Smooth muscle cell (in vitro differentiated cells): ENCODE data around the gene UBE2O. TPM values are rescaled to one million over a fixed set of nuclear protein-coding genes. Genes with fewer than 3 reads are reported as not detected.

ENCODE experiments used
- DNase-seq: peaks from one replicate; lab custom pipeline; 2025; ENCODE audit not compliant: unreplicated experiment; lab: John Stamatoyannopoulos, UW
- H2AFZ ChIP-seq: fragments of 200-600 bp; sonication (generic); 2 replicates; pipeline ENCODE4 v1.6.0; 2016; ENCODE audit warnings: antibody characterized with exemption, low read depth, mild to moderate bottlenecking
- H3F3A ChIP-seq: fragments of 200-600 bp; sonication (generic); 2 replicates; pipeline ENCODE4 v1.6.0; 2017; ENCODE audit warnings: antibody characterized with exemption, low read depth
- H3K27ac ChIP-seq: fragments of 200-600 bp; sonication (generic); 2 replicates; pipeline ENCODE4 v1.5.1; 2016; ENCODE audit warnings: low read depth, mild to moderate bottlenecking
- H3K27me3 ChIP-seq: fragments of 200-600 bp; sonication (generic); 2 replicates; pipeline ENCODE4 v1.6.1; 2016; ENCODE audit warnings: low read depth, mild to moderate bottlenecking
- H3K36me3 ChIP-seq: fragments of 200-600 bp; sonication (generic); 2 replicates; pipeline ENCODE4 v1.5.1; 2016; ENCODE audit warnings: low read depth
- H3K4me1 ChIP-seq: fragments of 200-600 bp; sonication (generic); 2 replicates; pipeline ENCODE4 v1.5.1; 2016; ENCODE audit warnings: low read depth
- H3K4me2 ChIP-seq: fragments of 200-600 bp; sonication (generic); 2 replicates; pipeline ENCODE4 v1.6.0; 2016; ENCODE audit warnings: mild to moderate bottlenecking
- H3K4me3 ChIP-seq: fragments of 200-600 bp; sonication (generic); 2 replicates; pipeline ENCODE4 v1.5.1; 2016; ENCODE audit warnings: mild to moderate bottlenecking
- H3K79me2 ChIP-seq: fragments of 200-600 bp; sonication (generic); 2 replicates; pipeline ENCODE4 v1.6.0; 2016; ENCODE audit warnings: low read depth, mild to moderate bottlenecking
- H3K9ac ChIP-seq: fragments of 200-600 bp; sonication (generic); 2 replicates; pipeline ENCODE4 v1.6.0; 2016; ENCODE audit warnings: low read depth
- H3K9me3 ChIP-seq: fragments of 200-600 bp; sonication (generic); replicated peaks from 2 replicates; pipeline ENCODE4 v1.5.1; 2016; ENCODE audit warnings: low read depth
- H4K20me1 ChIP-seq: fragments of 200-600 bp; sonication (generic); 2 replicates; pipeline ENCODE4 v1.6.0; 2016; ENCODE audit warnings: low read depth
- WGBS: methylation state at CpG from one replicate; pipeline ENCODE4 v1.1.7; 2016; ENCODE audit warnings: low lambda C conversion rate; 5-methylcytosine and 5-hydroxymethylcytosine counted together
- polyA plus RNA-seq: library from polyadenylated mRNA; unstranded; fragments of >200 nt; fragmentation: Nextera tagmentation; extraction: Ambion mirVana; gene quantifications from 2 replicates; pipeline ENCODE4 v1.2.1, GENCODE V29; 2016
- total RNA-seq: library from RNA; depleted of rRNA; stranded (reverse); fragments of >200 nt; gene quantifications from 2 replicates; pipeline ENCODE4 v1.2.3, GENCODE V29; 2014
- TF ChIP-seq, protein P1 (sequence below): fragments of 200-600 bp; sonication (generic); IDR thresholded peaks from 2 replicates; pipeline ENCODE4 v1.5.1; 2017; ENCODE audit warnings: borderline replicate concordance, mild to moderate bottlenecking, antibody characterized with exemption; ENCODE audit not compliant: insufficient read depth, poor library complexity, severe bottlenecking

The UBE2O gene
- total and polyA plus RNA-seq, 2 experiments from 2014 or later, result 10.1 to 12.1 TPM

DNA sequence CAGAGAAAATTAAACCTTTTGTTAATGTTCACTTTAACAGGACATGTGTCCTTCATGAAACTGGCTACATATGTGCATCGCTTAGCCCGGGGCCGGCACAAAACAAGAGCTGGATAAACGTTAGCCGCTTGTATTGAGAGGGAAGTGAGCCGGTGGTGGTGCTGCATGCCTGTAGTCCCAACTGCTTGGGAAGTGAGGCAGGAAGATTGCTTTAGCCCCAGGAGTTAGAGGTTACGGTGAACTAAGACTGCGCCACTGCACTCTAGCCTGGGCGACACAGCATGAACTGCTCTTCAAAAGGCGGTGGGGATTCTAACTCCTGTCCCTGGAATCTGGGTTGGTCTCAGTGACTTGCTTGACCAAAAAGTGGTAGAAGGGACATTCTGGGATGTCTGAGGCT lies 83.6 kb downstream of the UBE2O start:
- TF ChIP-seq, protein P1, sequence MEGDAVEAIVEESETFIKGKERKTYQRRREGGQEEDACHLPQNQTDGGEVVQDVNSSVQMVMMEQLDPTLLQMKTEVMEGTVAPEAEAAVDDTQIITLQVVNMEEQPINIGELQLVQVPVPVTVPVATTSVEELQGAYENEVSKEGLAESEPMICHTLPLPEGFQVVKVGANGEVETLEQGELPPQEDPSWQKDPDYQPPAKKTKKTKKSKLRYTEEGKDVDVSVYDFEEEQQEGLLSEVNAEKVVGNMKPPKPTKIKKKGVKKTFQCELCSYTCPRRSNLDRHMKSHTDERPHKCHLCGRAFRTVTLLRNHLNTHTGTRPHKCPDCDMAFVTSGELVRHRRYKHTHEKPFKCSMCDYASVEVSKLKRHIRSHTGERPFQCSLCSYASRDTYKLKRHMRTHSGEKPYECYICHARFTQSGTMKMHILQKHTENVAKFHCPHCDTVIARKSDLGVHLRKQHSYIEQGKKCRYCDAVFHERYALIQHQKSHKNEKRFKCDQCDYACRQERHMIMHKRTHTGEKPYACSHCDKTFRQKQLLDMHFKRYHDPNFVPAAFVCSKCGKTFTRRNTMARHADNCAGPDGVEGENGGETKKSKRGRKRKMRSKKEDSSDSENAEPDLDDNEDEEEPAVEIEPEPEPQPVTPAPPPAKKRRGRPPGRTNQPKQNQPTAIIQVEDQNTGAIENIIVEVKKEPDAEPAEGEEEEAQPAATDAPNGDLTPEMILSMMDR, result no peak
- no peak overlapping the region for H3K4me3 ChIP-seq
- DNase-seq, result no peak
- H3K4me2 ChIP-seq, result peak overlapping the region; percentile 64
- no peak overlapping the region for H2AFZ ChIP-seq
- no peaks in the 10 kb centered on the region for H3K36me3 ChIP-seq
- peaks cover 6% of the 10 kb centered on the region for H3K4me1 ChIP-seq
- H3F3A ChIP-seq, result peaks cover 18% of the 10 kb centered on the region
- no peak overlapping the region for H3K9ac ChIP-seq
- H3K9me3 ChIP-seq, result no peaks in the 10 kb centered on the region
- WGBS, result 80% methylated on average over 10 of the region's 10 CpGs
- no peaks in the 10 kb centered on the region for H3K27me3 ChIP-seq
- peaks cover 2% of the 10 kb centered on the region for H4K20me1 ChIP-seq
- H3K79me2 ChIP-seq, result no peaks in the 10 kb centered on the region
- peak overlapping the region; percentile 75 for H3K27ac ChIP-seq

DNA sequence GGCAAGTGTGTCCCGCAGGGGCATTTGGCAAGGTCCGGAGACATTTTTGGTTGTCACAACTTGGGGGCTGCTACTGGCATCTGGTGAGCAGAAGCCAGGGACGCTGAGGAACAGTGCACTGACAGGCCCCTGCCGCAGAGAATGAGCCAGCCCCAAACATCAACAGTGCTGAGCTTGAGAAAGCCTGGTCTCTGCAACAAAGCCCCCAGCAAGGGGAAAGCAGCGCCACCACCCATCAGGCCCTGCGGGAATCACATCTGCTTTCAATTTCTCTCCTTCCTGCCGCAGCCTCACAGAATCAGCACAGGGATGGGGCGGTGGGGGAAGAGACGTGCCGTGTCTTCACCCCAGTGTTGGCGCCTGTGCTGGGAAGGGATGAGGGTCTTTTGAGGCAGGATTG lies 84.4 kb downstream of the UBE2O start:
- 44% methylated on average over 11 of the region's 11 CpGs for WGBS
- Histone ChIP-seq H3K4me3 (no peak overlapping the region), H3K79me2 (no peaks in the 10 kb centered on the region), H3K9me3 (no peaks in the 10 kb centered on the region), H3K4me2 (peak overlapping the region; percentile 64), H3F3A (peaks cover 18% of the 10 kb centered on the region), H2AFZ (peak overlapping the region; percentile 5), H3K27me3 (no peaks in the 10 kb centered on the region), H3K4me1 (peaks cover 6% of the 10 kb centered on the region), H3K27ac (peak overlapping the region; percentile 21), H3K36me3 (no peaks in the 10 kb centered on the region), H3K9ac (no peak overlapping the region), H4K20me1 (peaks cover 2% of the 10 kb centered on the region)
- TF ChIP-seq, protein P1, result no peak
- no peak for DNase-seq

- TF ChIP-seq, protein P1, result no peak
- peaks cover 6% of the 10 kb centered on the region for H3K4me1 ChIP-seq
- no peak overlapping the region for H3K4me2 ChIP-seq
- peaks cover 18% of the 10 kb centered on the region for H3F3A ChIP-seq
- peaks cover 2% of the 10 kb centered on the region for H4K20me1 ChIP-seq
- H2AFZ ChIP-seq, result no peak overlapping the region
- H3K9ac ChIP-seq, result no peak overlapping the region
- no peaks in the 10 kb centered on the region for H3K36me3 ChIP-seq
- H3K9me3 ChIP-seq, result no peaks in the 10 kb centered on the region
- no peaks in the 10 kb centered on the region for H3K27me3 ChIP-seq
- H3K27ac ChIP-seq, result no peak overlapping the region
- H3K4me3 ChIP-seq, result no peak overlapping the region
- 72% methylated on average over 6 of the region's 6 CpGs for WGBS
- H3K79me2 ChIP-seq, result no peaks in the 10 kb centered on the region
- no peak for DNase-seq
Measured at GRCh38 chr17:76367642-76368041, 85.3 kb downstream of the UBE2O start.

DNA sequence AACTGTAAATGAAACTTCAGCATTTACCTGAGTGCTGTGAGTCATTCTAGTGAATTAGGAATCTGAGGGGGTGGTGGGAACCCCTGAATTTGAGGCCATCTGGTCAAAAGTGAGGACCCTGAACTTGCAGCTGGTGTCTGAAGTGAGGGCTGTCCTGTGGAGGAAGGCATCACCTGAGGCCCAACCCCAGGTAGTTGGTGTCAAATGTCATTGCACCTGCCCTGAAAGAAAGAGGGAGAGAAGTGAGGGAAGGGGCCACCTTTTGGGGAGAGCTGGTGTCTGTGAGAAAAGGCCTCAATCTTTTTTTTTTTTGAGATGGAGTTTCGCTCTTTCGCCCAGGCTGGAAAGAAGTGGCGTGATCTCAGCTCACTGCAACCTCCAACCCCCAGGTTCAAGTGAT lies 86.7 kb downstream of the UBE2O start:
- Histone ChIP-seq H3K36me3 (no peaks in the 10 kb centered on the region), H3K9ac (no peak overlapping the region), H3F3A (peaks cover 18% of the 10 kb centered on the region), H4K20me1 (peaks cover 2% of the 10 kb centered on the region), H3K4me2 (no peak overlapping the region), H3K4me1 (peaks cover 6% of the 10 kb centered on the region), H3K4me3 (no peak overlapping the region), H3K9me3 (no peaks in the 10 kb centered on the region), H3K79me2 (no peaks in the 10 kb centered on the region), H2AFZ (no peak overlapping the region), H3K27ac (no peak overlapping the region), H3K27me3 (no peaks in the 10 kb centered on the region)
- TF ChIP-seq, protein P1, result no peak
- no peak for DNase-seq
- WGBS, result 96% methylated on average over 3 of the region's 3 CpGs
